Left renal pelvis (tissue), 4 donors: ENCODE measurements around the gene FCAMR. TPM values are rescaled to one million over a fixed set of nuclear protein-coding genes. Genes with fewer than 3 reads are reported as not detected.
A peak's percentile ranks its signal among the peaks of the same experiment; 100 is the strongest.

Source experiments
- DNase-seq, 4 donors: peaks; one replicate each; pipeline ENCODE4 v3.0.0-alpha.2; 2013; ENCODE audit warnings: low read depth in 4 of 4, low spot score in 3 of 4
- polyA plus RNA-seq, 4 donors: library from polyadenylated mRNA; unstranded; fragments of 120-200 nt; gene quantifications; one replicate each; pipeline ENCODE4 v1.2.1, GENCODE V29; 2013; ENCODE audit not compliant: insufficient read length in 4 of 4

FCAMR gene
- polyA plus RNA-seq, 4 donors = 0.15 to 14.9 (median 7.8) TPM

DNA sequence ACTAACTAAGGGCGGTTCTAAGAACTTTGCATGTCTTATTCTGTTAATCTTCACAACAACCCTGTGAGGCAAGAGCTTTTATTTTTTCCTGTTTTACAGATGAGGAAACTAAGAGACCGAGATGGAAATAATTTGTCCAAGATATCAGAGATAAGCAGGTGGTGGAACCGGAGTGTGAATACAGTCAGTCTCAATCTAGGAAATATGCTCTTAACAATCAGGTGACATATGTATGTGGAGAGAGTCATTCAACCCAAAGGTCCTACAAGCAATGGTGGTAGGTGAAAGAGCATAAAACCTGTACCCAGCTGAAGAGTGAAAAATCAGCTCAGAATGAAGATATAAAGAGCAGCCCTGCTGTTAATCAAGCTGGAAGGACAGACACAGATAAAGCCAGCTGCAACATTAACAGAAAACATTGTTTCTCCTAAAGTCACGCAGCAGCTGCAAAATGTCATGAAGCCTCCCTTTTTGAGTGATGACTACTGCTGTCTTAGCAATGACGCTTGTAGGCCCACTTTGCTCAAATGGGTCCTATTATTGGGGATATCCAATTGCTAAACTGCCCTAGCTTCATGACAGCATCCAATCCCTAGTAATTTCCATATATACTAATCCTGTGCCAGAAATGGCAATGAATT lies 30.5 kb upstream of the FCAMR start:
- DNase-seq = no peak

DNA sequence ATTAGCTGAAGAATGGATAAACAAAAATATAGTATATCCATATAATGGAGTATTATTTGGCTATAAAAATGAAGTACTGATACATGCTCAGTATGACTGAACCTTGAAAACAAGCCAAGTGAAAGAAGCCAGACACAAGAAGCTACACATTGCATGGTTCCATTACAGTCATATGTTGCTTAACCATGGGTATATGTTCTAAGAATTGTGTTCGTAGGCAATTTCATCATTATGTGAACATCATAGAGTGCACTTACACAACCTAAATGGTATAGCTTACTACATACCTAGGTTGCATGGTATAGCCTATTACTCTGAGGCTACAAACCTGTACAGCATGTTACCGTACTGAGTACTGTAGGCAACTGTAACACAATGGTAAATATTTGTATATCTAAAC lies 28.6 kb upstream of the FCAMR start:
- no peak for DNase-seq

DNA sequence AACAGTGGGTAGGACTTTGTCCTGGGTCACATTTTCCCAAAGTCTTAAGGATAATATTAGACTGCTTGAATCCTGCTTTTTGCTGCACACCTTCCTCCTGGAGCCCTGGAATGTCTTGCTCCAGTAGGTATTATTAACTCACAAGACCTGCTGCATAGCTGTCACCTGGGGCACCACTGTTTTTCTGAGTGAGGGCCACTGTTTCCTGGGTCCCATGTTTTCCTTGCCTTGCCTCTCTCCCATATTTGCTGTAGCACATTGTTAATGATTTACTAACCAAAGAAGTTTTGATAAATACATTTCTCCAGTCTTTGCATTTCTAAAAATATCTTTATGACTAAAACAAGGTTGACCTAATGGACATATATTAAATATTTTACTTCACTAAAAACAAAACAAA lies 22.5 kb upstream of the FCAMR start:
- DNase-seq = peak in 2 of 4 donors; percentile 22 to 37

DNA sequence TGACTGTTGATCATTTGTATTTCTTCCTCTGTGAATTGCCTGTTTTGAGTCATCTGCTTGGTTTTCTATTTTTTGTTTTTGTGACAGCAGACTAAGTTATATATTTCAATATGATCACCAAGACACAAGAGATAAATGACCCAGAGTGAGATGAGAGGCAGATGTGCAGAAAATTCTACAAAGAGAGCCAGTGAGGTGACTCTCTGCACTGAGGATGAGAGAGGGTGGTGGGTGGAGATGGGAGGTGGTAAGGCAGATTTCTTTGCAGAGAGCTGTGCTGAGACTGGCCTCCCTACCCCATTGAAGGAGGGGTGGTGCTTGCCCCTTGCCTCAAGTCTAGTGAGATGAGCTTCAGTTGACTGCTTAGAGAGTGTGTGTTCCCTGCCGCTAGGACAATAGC lies 17.6 kb upstream of the FCAMR start:
- no peak for DNase-seq

- DNase-seq = no peak
These were observed 16.6 kb upstream of the FCAMR start for GRCh38 chr1:206986885-206987284.

DNA sequence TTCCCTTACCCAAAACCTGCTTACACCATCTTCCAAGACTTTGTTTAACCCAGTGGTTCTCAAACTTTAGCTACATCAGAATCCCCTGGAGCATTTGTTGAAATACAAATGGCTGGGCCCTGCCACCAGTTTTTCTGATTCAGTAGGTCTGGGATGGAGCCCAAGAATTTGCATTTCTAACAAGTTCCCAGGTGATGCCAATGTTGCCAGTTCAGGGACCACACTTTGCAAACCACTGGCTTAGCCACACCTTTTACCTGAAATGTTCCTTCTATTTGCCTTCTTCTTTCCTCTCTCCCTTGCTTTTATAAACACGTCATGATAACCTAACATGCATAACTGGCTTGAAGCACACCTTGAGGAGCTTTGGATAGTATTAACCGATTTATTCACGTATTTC lies 16.1 kb upstream of the FCAMR start:
- no peak for DNase-seq

GRCh38 chr1:206985162-206985749 lies 15.0 kb upstream of the FCAMR start:
- DNase-seq = no peak

DNA sequence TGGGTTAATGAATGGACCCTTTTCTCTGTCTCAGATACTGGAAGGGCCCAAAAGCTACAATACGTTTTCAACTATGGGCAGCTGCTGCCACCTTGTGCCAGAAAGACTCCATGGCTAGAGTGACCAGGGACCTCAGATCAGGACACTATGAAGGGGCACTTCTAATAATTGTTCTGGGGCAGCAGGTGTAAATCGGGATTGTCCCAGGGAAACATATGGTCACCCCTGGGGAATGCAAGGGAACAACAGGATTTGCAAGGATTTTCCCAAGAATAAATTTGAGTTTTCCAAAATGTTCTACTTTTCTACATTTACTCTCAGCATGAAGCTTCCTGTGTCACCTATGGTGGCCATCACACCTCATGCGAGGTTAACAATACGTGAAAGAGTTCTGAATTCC lies 12.0 kb upstream of the FCAMR start:
- peak in 2 of 4 donors; percentile 18 to 29 for DNase-seq

GRCh38 chr1:206979379-206980043 lies 9.3 kb upstream of the FCAMR start:
- no peak for DNase-seq

DNA sequence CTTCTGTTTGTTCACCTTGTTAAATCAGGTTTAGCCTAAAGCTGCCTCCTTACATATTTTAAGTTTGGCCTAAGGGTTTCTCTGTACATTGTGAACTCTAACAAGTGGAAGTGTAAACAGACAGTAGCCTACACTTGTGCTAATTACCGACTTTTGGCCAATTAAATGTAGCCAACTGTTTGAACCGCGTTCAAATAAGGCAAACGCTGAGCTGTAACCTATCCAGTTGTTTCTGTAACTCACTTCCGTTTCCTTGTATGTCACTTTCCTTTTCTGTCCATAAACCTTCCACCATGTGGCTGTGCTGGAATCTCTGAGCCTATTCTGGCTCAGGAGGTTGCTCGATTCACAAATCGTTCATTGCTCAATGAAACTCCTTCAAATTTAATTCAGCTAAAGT lies 8.0 kb upstream of the FCAMR start:
- DNase-seq = no peak

GRCh38 chr1:206975306-206975705 lies 5.0 kb upstream of the FCAMR start:
- no peak for DNase-seq

GRCh38 chr1:206974140-206974539 lies 3.9 kb upstream of the FCAMR start:
- no peak for DNase-seq

DNA sequence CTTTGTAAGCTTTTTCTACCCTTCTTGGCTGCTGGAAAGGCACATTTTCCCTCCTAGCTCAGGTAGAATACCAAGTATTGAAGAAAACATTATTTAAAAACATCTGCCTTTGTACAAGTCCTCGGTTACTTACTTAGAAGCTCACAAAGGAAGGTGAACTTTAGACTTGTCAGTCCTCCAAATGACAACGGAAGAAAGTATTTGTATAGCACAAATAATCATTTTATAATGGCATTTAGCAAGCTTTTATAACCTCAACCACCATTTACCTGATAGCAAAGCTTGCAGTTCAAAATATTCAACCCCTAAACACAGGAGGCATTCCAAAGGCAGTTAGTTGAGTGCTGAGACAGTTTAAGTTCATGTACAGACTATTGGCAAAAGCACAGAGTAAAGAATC lies 2.5 kb upstream of the FCAMR start:
- no peak for DNase-seq

GRCh38 chr1:206971029-206971655 lies 882 bp upstream of the FCAMR start:
- DNase-seq = no peak

DNA sequence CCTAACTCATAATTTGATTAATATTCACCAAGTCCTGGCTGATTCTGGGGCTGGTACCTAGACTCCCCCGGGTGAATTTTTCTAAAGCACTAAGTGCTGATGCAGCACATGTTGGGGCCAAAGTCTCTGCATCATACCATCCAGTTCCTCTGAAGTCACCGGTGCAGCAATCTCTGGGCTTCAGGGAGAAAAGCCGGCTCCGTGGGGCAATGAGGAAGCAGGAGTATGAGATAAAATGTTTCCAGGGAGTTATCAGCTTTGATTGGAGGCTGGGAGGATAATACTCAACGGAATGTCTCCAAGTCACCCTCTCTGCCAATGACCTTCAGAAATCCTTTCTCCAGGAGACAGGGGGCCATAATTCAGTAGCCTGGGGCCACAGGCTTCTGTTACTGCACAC lies 1.2 kb downstream of the FCAMR start:
- DNase-seq = no peak

DNA sequence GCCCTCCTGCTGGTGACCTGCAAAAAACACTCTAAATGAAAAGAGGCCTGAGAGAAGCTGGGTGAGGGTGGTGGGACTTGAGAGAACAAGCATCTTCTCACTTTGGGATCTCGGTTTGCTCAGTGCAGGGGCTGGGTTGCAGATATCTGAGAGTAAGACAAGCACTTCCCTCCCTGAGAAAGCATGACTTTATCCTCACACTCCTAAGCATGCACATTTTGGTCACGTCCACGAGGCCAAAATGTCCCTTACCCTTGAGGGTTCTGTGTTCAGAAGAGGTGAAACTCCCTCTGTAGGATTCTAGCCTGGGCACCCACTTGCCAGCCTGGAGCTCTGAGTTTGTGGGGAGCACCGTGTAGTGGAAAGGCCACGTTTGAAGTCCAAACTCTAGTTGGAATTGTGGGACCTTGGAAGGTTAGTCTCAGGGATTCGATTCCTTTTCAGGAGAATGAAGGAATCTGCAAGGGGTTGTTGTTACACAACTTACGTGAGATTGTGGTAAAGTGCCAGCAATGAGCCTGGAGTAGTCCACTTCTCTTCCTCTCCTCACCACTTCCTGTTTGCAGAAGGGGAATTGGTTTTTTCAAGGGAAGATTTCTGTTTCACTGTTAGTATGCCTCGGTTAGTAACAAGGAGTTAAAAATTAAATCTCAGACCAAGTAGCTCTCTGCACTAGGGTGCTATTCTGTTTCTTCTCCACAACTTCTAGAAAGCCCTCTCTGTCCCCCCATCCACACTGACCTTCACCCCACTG lies 3.0 kb downstream of the FCAMR start:
- no peak for DNase-seq

GRCh38 chr1:206965781-206966180 lies 4.5 kb downstream of the FCAMR start:
- DNase-seq = no peak

DNA sequence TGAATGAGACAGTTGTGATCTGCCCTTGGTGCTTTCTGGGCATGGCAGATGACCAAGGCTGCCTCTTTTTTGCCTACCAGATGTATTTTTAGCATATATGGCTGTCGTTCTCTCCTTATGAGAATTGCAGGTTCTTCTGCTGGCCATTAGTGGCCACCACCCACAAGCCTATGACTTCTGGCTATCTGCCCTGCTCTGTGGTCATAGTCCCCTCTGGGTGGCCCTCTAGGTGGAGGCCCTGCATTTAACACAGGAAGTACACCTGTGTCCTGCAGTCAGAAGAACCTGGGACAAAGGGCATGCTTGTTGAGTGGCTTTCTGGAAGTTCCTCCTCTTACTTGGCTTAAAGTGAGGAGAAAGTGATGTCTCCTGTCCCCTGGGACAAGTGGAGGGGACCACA lies 6.5 kb downstream of the FCAMR start:
- no peak for DNase-seq

DNA sequence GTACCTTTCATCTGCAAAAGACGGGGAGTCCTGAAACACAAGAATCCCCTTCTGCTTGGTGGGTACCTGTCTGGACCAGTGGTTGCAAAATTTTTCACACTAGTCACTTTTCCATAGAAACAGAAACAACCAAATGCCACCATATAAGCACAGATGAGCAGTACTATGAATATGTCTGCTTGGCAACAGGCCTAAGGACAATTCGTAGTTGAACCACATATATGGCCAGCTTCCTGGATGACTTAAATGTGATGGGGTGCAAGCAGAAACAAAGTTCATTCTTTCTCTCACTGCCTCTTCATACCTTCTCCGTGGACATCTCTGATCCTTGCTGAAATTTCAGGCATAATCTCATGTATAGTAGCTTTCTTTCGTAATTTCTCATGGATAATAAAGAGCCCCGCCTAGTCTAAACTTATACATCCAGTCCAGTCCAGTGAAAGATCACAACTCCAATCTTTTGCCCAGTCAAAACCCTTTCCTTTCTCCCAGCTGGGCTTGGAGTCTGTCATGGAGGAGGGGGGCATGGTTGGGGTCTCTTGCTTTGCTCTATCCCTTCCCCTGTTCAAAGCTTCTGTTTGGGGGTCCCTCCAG lies 7.0 kb downstream of the FCAMR start:
- DNase-seq = no peak

DNA sequence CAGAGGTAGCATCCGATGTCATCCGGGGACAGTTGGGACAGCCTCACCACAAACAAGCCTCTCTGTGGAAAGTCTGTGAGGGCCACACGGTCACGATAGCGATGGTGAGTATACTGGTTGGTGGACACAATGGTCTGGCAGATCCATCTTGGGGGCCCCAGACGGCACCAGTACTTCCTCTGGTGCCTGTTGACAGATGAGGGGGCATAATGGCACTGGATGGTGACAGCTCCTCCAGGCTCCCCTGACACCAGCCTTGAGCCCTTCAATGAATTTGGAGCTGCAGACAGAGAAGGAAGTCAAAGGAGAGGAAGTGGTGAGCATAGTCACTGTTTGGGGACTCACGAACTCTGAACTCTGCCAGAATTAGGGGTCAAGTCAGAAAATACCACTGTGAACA lies 8.0 kb downstream of the FCAMR start:
- no peak for DNase-seq

GRCh38 chr1:206961668-206962067 lies 8.6 kb downstream of the FCAMR start:
- DNase-seq = no peak
